OCI-LY1 (cell line): ENCODE measurements around the gene DHRSX.

Source experiments
- EZH2 ChIP-seq: fragments of 200-600 bp; sonication (generic), shearing (Covaris generic); IDR thresholded peaks from 2 replicates; pipeline ENCODE4 v1.8.0; 2017; ENCODE audit warnings: borderline replicate concordance, mixed run types, mild to moderate bottlenecking, antibody characterized with exemption, low read length, moderate library complexity, mixed read lengths
- TF ChIP-seq, protein P1 (sequence below): fragments of 200-600 bp; sonication (generic), shearing (Covaris generic); IDR thresholded peaks from 2 replicates; pipeline ENCODE4 v1.5.1; 2017; ENCODE audit warnings: mild to moderate bottlenecking, antibody characterized with exemption, low read length, moderate library complexity, mixed read lengths

DNA sequence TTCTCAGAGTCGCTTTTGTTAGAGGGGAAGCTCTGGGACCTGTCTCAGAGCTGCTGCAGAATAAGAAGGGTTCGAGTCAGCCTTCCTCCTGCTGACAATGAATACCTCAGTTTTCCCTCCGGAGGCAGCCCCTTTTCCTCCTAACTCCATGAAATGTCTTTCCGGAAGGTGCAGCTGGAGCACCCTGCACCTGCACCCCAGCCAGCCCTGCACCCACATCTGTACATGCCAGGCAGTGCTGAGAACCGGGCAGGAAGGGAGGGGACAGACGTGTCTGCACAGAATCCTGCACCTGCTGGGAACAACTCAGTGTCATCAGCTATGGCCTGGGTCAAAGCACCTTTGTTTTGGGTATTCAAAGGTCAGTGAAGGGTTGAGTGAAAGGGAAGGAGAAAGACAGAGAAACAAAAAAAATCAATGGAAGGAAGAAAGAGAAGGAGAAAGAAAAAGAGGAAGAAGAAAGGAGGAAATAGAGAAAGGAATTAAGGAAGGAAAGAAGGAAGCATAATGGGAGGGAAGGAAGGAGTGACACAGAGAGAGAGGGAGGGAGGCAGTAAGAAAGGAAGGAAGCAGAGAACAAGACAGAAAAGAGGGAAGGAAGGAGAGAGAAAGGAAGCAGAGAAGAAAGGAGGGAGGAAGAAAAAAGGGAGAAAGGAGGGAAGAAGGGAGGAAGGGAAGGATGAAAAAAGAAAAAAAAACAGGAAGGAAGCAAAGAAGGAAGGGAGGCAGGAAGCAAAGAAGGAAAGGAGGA lies 273.7 kb downstream of the DHRSX start:
- TF ChIP-seq, protein P1, sequence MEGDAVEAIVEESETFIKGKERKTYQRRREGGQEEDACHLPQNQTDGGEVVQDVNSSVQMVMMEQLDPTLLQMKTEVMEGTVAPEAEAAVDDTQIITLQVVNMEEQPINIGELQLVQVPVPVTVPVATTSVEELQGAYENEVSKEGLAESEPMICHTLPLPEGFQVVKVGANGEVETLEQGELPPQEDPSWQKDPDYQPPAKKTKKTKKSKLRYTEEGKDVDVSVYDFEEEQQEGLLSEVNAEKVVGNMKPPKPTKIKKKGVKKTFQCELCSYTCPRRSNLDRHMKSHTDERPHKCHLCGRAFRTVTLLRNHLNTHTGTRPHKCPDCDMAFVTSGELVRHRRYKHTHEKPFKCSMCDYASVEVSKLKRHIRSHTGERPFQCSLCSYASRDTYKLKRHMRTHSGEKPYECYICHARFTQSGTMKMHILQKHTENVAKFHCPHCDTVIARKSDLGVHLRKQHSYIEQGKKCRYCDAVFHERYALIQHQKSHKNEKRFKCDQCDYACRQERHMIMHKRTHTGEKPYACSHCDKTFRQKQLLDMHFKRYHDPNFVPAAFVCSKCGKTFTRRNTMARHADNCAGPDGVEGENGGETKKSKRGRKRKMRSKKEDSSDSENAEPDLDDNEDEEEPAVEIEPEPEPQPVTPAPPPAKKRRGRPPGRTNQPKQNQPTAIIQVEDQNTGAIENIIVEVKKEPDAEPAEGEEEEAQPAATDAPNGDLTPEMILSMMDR = no peak
- TF ChIP-seq EZH2 = no peak
